K562 (cell line): ENCODE data around the gene SLC7A14. TPM values are rescaled to one million over a fixed set of nuclear protein-coding genes. Genes with fewer than 3 reads are reported as not detected.

Experiments used
- ATAC-seq: fragments of 200-7000 bp; cut with Tn5 transposase; 3 replicates; pipeline ENCODE4 v1.9.1; 2020; ENCODE audit warnings: moderate library complexity
- BruUV-seq: library from RNA; stranded (reverse); fragments of 400-500 nt; replicated peaks from 2 replicates; lab custom pipeline; 2021; lab: Mats Ljungman, UMichigan
- CTCF ChIA-PET: fragments of 300-600 bp; formaldehyde crosslinking; extraction: SDS; loops from one replicate; lab custom pipeline; 2021; ENCODE audit warnings: low intra/inter-chr PET ratio; lab: Yijun Ruan, JAX
- POLR2A ChIA-PET: fragments of 300-600, 350-650 bp; sonication (Branson Sonifier 250); formaldehyde crosslinking; extraction: SDS; loops from one replicate; lab custom pipeline; 2021; ENCODE audit warnings: antibody characterized with exemption, inconsistent platforms; lab: Yijun Ruan, JAX
- DNase-seq, 4 experiments: peaks; one replicate each; pipeline versions ENCODE4 v3.0.0 to v3.0.0-alpha.2; 2011 to 2018; ENCODE audit warnings: low spot score in 3 of 4, mixed read lengths in 3 of 4; ENCODE audit errors: extremely low read depth in 1 of 4
- FAIRE-seq: peaks from 2 replicates; lab custom pipeline; 2011; peaks lifted over from hg19 to GRCh38; lab: Jason Lieb, UNC
- H2AFZ ChIP-seq: 2 replicates; pipeline ENCODE4 v1.6.0; 2011; ENCODE audit warnings: low read depth, low read length, control low read depth, inconsistent platforms
- H3K27ac ChIP-seq: fragments of 200-600 bp; 3 replicates; pipeline ENCODE4 v1.8.0; 2011; ENCODE audit warnings: low read depth, mild to moderate bottlenecking, control low read depth, inconsistent platforms, low read length, moderate library complexity, mixed read lengths; ENCODE audit errors: extremely low read depth
- H3K27me3 ChIP-seq, 2 experiments: fragments of 300-600 bp in 1 of 2; 2 replicates in 1 of 2; 3 replicates in 1 of 2; pipeline versions ENCODE4 v1.6.0 to v1.8.0; 2011; ENCODE audit warnings: inconsistent platforms in 2 of 2, low read length in 2 of 2, mild to moderate bottlenecking in 1 of 2, mixed read lengths in 1 of 2, moderate library complexity in 1 of 2; ENCODE audit not compliant: control insufficient read depth in 2 of 2, insufficient read depth in 2 of 2
- H3K36me3 ChIP-seq: fragments of 300-600 bp; 3 replicates; pipeline ENCODE4 v1.8.0; 2011; ENCODE audit warnings: mild to moderate bottlenecking, low read length, inconsistent platforms; ENCODE audit not compliant: control insufficient read depth, insufficient read depth
- H3K4me1 ChIP-seq, 2 experiments: fragments of 200-600 bp in 1 of 2; replicated peaks in 1 of 2; 2 replicates in 1 of 2; 3 replicates in 1 of 2; pipeline versions ENCODE4 v1.5.1 to v1.8.0; 2011; ENCODE audit warnings: inconsistent platforms in 2 of 2, low read length in 2 of 2, mild to moderate bottlenecking in 1 of 2, mixed read lengths in 1 of 2, moderate library complexity in 1 of 2; ENCODE audit not compliant: control insufficient read depth in 2 of 2, insufficient read depth in 2 of 2
- H3K4me2 ChIP-seq: 2 replicates; pipeline ENCODE4 v1.6.1; 2011; ENCODE audit warnings: low read length, control low read depth, inconsistent platforms, mixed read lengths; ENCODE audit not compliant: insufficient read depth
- H3K4me3 ChIP-seq: fragments of 200-600 bp; sonication (generic), shearing (Covaris generic); 2 replicates; pipeline ENCODE4 v1.5.1; 2016; ENCODE audit warnings: control low read depth, inconsistent platforms
- H3K79me2 ChIP-seq: fragments of 200-600 bp; 3 replicates; pipeline ENCODE4 v1.8.0; 2011; ENCODE audit warnings: low read length, inconsistent platforms; ENCODE audit not compliant: control insufficient read depth, insufficient read depth
- H3K9ac ChIP-seq, 2 experiments: 2 replicates each; pipeline versions ENCODE4 v1.6.0 to v1.6.1; 2011; ENCODE audit warnings: low read depth in 2 of 2, low read length in 2 of 2, control low read depth in 1 of 2, inconsistent platforms in 1 of 2, mild to moderate bottlenecking in 1 of 2, mixed read lengths in 1 of 2; ENCODE audit not compliant: insufficient read depth in 1 of 2
- H3K9me1 ChIP-seq: one replicate; pipeline ENCODE4 v1.6.0; 2011; ENCODE audit warnings: inconsistent platforms, mild to moderate bottlenecking, low read length, moderate library complexity; ENCODE audit not compliant: control insufficient read depth, insufficient read depth
- H3K9me3 ChIP-seq: replicated peaks from 2 replicates; pipeline ENCODE4 v1.5.1; 2011; ENCODE audit warnings: low read depth, low read length, inconsistent platforms; ENCODE audit not compliant: control insufficient read depth, insufficient read depth
- H4K20me1 ChIP-seq: replicated peaks from 2 replicates; pipeline ENCODE4 v1.6.1; 2011; ENCODE audit warnings: low read length, inconsistent platforms, mixed read lengths; ENCODE audit not compliant: control insufficient read depth, insufficient read depth
- C11orf30 ChIP-seq: fragments of 450-650 bp; IDR thresholded peaks from 2 replicates; pipeline ENCODE4 v1.6.1; 2016; ENCODE audit warnings: low read depth, mild to moderate bottlenecking
- CEBPB ChIP-seq: fragments of 450-650 bp; IDR thresholded peaks from 2 replicates; pipeline ENCODE4 v1.6.1; 2016; ENCODE audit warnings: missing genetic modification characterization, missing compliant biosample characterization
- FOXA3 ChIP-seq, 2 experiments: fragments of 450-650 bp in 1 of 2; sonication (generic) in 1 of 2; formaldehyde crosslinking; IDR thresholded peaks in 1 of 2; conservative IDR thresholded peaks in 1 of 2; 2 replicates each; pipeline versions ENCODE4 v1.4.0 to v1.8.0; 2020 to 2022; ENCODE audit warnings: mild to moderate bottlenecking in 2 of 2, missing genetic modification reagents in 1 of 2
- MAFF ChIP-seq: IDR thresholded peaks from 2 replicates; pipeline ENCODE4 v1.6.1; 2012; ENCODE audit warnings: low read length, improper control_type of control experiment
- MAFG ChIP-seq: fragments of 450-650 bp; conservative IDR thresholded peaks from 2 replicates; pipeline ENCODE4 v1.6.1; 2016; ENCODE audit warnings: missing genetic modification characterization, missing compliant biosample characterization
- MAFK ChIP-seq: IDR thresholded peaks from 2 replicates; pipeline ENCODE4 v1.6.1; 2011; ENCODE audit warnings: low read length, improper control_type of control experiment
- RAD21 ChIP-seq, 2 experiments: fragments of 250-450 bp in 1 of 2; fragments of 450-650 bp in 1 of 2; sonication (Bioruptor Pico) in 1 of 2; formaldehyde crosslinking in 1 of 2; IDR thresholded peaks in 1 of 2; conservative IDR thresholded peaks in 1 of 2; 2 replicates each; pipeline versions ENCODE4 v1.4.0 to v1.8.0; 2020 to 2022; ENCODE audit warnings: mild to moderate bottlenecking in 2 of 2, moderate library complexity in 1 of 2
- STAG1 ChIP-seq: sonication (generic); formaldehyde crosslinking; IDR thresholded peaks from 2 replicates; pipeline ENCODE4 v1.5.0; 2020; ENCODE audit warnings: missing genetic modification reagents, borderline replicate concordance
- U2AF1 ChIP-seq: fragments of 200-400 bp; formaldehyde crosslinking; optimal IDR thresholded peaks from 2 replicates; pipeline ENCODE3; 2017; ENCODE audit warnings: mild to moderate bottlenecking, low read depth, low read length, moderate library complexity
- ZNF316 ChIP-seq: fragments of 450-650 bp; IDR thresholded peaks from 2 replicates; pipeline ENCODE4 v1.6.1; 2016
- WGBS: fragments of 100-300 bp; shearing (Covaris generic); methylation state at CpG from one replicate; pipeline ENCODE4 v1.1.6; 2016; ENCODE audit warnings: low coverage, mixed read lengths; ENCODE audit not compliant: insufficient coverage; ENCODE audit errors: missing lambda C conversion rate; 5-methylcytosine and 5-hydroxymethylcytosine counted together
- in situ Hi-C: fragments of 300-500 bp; cut with MboI; formaldehyde crosslinking; loops from 4 replicates; pipeline ENCODE4 v1.15.0; 2018; ENCODE audit warnings: inconsistent platforms, mixed read lengths
- intact Hi-C: fragments of 100-400 bp; cut with micrococcal nuclease; formaldehyde crosslinking; loops from 2 replicates; pipeline ENCODE4 v1.14.2; 2022
- polyA plus RNA-seq, 8 experiments: library from polyadenylated mRNA; depleted of rRNA in 4 of 8; stranded (reverse) in 5 of 8; unstranded in 3 of 8; fragments of >200 nt; fragmentation: Nextera tagmentation in 2 of 8; fragmentation: Illumina TruSeq in 1 of 8; extraction: Ambion mirVana in 2 of 8; extraction: Trizol in 1 of 8; gene quantifications; 2 replicates each; pipeline versions ENCODE4 v1.2.1 to v1.2.3, GENCODE V29; 2011 to 2014; ENCODE audit warnings: inconsistent platforms in 1 of 8, missing spikeins in 1 of 8
- total RNA-seq, 7 experiments: library from RNA; depleted of rRNA in 6 of 7; stranded (reverse); fragments of >200 nt in 6 of 7; fragmentation: Illumina TruSeq in 2 of 7; extraction: Trizol in 2 of 7; gene quantifications; 2 replicates each; pipeline versions ENCODE4 v1.2.1 to v1.2.3, GENCODE V29; 2011 to 2021; ENCODE audit warnings: low replicate concordance in 1 of 7

SLC7A14 gene
- total and polyA plus RNA-seq, 9 of the 15 experiments (the other 6 are each of a cell fraction or from before 2014, with no cell fraction given): not detected

DNA sequence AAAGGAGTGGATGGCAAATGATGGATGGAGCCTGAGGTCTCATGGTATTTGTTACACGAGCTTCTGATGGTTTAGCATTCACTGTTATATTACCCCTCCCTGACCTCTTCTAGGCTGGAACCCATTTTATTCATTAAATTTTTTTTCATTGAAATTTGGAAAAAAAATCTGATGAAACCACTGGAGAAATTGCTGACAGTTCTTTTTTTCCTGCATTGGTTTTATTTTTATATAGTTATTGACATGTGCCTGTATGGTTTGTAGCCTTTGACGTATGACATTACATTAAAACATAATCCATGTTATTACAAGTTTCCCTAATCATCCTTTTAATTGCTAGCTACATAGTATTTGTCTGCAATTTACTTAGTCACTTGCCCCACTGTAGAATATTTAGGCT is 85.4 kb downstream of the SLC7A14 start:
- Histone ChIP-seq H3K9ac (no peak overlapping the region), H2AFZ (no peak overlapping the region), H3K4me1 (peaks cover 0 to 10% of the 10 kb centered on the region in 2 experiments; a peak in 2 of 5 replicates), H3K4me2 (no peak overlapping the region), H3K27ac (no peak overlapping the region), H3K27me3 (no peaks in the 10 kb centered on the region; a peak in 1 of 5 replicates), H3K4me3 (no peak overlapping the region), H4K20me1 (no peaks in the 10 kb centered on the region), H3K9me1 (no peaks in the 10 kb centered on the region), H3K36me3 (no peaks in the 10 kb centered on the region), H3K79me2 (no peaks in the 10 kb centered on the region), H3K9me3 (no peaks in the 10 kb centered on the region)
- CTCF ChIA-PET: no interaction called here
- no peak for FAIRE-seq
- no TSS peak for BruUV-seq
- POLR2A ChIA-PET: no interaction called here
- WGBS: 30% methylated on average over 2 of the region's 2 CpGs
- DNase-seq: no peak
- peak; percentile 63 for TF ChIP-seq MAFF
- TF ChIP-seq FOXA3 (CRISPR knock-in tag; conservative IDR thresholded peaks at IDR 0.05 in 1 of 2, IDR thresholded peaks at IDR 0.05 in 1 of 2): no peak
- no peak for TF ChIP-seq RAD21 (CRISPR knock-in tag; conservative IDR thresholded peaks at IDR 0.05 in 1 of 2, IDR thresholded peaks at IDR 0.05 in 1 of 2)
- no peak for TF ChIP-seq U2AF1
- TF ChIP-seq ZNF316: peak; percentile 82
- peak; percentile 59 for TF ChIP-seq C11orf30
- TF ChIP-seq MAFG (tag): peak; percentile 37; the same call in 1 of the 2 replicates
- TF ChIP-seq MAFK: peak; percentile 40; the same call in 1 of the 2 replicates
- TF ChIP-seq STAG1 (CRISPR knock-in tag): no peak
- no peak for TF ChIP-seq CEBPB (tag)
- ATAC-seq: no peak
- intact Hi-C loops: no loop called here
- in situ Hi-C loops: no loop called here
